Stimulated activated CD4-positive, alpha-beta T cell treated with anti-CD3 and anti-CD28 coated beads, Interleukin-12 subunit alpha, Interleukin-12 subunit beta, amount 100 ng/mL, for 4 hours (primary cell): ENCODE measurements around the gene MOCS3.
A peak's percentile ranks its signal among the peaks of the same experiment; 100 is the strongest.

ENCODE experiments used
- DNase-seq: peaks from one replicate; pipeline ENCODE4 v3.0.0-alpha.2; 2020

The MOCS3 gene

DNA sequence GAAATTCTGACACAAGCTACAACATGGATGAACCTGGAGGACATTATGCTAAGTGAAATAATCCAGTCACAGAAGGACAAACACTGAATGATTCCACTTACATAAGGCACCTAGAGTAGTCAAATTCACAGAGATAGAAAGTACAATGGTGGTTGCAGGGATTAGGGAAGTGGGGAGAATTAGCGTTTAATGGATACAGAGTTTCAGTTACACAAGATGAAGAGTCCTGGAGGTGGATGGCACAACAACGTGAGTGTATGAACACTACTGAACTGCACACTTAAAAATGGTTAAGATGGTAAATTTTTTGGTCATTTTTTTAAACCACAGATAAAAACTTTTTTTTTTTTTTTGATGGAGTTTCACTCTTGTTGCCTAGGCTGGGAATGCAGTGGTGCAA lies 24.7 kb downstream of the MOCS3 start:
- no peak for DNase-seq

DNA sequence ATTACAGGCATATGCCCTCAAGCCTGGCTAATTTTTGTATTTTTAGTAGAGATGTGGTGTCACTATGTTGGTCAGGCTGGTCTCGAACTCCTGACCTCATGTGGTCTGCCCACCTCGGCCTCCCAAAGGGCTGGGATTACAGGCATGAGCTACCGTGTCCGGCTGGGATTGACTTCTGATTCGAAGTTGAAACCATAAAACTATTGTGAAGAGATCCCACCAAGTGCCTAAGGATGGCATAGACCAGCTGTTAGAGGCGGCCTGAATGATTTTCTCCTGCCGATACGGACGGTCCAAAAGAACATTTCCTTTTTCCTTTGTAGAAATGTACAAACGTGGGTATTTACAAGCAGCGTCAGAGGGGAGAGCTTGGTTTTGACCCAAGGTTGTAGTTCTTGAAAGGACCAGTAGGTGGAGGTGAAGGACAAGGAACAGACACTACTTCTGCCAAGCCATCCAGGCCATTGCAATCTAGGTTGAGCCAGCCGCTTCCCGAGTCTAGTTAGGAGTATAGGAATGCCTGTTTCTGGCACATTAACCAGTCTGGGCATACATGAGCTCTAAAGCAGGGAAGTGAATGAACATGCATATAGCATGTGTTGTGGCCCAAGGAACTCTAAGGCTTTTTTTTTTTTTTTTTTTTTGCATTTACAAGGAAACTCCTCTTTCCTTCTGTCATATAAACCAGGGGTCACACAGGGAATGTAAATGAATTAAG lies 29.0 kb downstream of the MOCS3 start:
- DNase-seq: peak; percentile 48

DNA sequence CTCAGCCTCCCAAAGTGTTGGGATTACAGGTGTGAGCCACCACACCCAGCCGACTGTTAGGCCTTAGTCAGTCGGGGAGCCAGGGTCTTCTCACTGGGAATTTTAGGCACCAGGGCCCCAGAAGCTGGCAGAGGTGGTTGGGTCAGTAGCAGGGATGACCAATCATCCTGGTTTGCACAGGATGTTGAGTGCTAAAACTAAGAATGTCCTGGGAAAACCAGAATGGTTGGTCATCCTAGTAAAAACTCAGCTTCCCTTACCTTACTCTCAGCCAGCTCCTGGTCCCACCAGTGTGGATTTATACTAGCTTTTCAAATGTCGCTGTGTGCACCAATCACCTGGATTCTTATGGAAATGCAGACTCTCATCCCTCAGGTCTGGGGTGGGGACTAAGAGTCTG lies 32.5 kb downstream of the MOCS3 start:
- DNase-seq: no peak

DNA sequence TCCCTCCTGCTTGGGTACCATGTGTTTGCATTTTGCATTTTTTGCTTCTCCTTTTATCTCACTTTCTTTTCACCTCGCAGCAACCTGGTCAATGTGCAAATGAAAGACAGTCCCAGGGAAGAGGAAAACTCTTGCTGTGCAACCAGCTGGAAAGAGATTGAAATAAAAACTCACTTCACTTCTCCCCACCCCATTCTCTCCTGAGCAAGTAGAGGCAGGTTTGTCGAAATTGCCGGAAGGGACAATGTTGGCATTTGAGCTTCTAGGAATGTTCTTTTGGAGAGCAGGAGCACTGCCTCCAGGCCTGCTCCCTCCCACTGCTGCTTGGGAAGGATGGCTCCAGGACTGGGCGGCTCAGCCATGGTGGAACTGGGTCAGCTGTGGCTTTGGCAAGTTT lies 33.7 kb downstream of the MOCS3 start:
- no peak for DNase-seq

DNA sequence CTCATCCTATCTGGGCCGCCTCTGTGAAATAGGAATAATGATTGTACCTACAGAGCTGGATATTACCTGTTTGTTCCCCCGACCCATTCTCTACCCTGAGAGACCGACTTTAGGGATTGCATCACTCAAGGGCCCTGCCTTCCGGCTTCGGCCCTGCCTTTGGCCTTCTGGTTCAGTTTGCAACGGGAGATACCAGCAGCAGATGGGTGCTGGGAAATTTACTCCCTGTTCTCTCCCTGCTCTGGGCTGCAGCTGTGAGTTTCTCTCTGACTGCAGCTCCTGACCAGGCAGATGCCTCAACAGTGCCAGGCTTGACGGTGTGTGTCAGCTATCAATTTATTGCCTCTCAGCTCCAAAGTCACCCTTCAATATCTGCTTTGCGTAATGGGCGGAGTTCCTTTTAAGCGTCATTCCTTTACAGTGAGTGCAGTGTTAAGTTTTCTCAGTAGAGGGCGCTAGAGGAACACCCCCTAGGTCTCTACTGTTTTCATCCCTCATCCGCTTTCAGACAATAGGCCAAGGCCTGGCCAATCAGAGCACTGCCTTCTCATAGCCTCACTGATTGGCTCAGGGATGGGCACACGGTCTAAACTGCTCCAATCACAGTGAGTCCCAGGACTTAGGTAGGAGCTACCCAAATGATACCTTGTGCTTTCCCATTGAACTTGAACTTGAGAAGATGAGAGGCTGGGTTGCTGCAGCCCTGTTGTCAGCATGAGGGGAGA lies 34.3 kb downstream of the MOCS3 start:
- peak; percentile 7 for DNase-seq

DNA sequence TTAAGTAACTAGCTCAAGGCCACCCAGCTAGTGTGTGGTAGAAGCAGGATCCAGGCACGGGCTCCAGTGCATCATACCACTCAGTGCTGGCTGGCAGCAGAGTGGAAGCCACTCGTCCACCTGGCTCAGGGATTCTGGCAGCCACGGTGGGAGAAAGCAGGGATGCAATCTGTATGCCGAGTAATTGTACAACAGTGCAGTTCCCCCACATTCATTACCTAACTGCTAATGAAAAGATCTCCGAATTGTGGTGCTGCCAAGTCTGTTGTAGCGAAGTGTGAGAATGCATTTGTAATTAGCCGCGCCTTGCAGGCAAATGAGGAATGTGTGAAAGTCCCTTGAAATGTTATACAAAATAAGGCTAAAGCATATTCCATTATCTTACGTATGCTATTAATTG lies 35.3 kb downstream of the MOCS3 start:
- no peak for DNase-seq

DNA sequence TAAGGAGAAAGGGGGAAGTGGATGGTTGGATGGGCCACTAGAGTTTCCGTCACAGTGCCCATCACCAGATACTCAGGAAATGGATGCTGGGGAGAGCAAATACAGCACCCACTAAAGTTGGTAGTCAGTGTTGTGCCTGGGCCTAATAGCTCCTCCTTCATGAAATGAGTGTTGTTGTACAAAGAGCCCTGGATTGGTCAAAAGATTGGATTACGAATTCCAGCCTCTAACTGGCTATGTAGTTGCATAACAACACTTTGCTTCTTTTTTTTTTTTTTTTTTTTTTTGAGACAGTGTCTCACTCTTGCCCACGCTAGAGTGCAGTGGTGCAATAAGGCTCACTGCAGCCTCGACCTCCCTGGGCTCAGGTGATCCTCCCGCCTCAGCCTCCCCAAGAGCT lies 36.9 kb downstream of the MOCS3 start:
- DNase-seq: no peak

DNA sequence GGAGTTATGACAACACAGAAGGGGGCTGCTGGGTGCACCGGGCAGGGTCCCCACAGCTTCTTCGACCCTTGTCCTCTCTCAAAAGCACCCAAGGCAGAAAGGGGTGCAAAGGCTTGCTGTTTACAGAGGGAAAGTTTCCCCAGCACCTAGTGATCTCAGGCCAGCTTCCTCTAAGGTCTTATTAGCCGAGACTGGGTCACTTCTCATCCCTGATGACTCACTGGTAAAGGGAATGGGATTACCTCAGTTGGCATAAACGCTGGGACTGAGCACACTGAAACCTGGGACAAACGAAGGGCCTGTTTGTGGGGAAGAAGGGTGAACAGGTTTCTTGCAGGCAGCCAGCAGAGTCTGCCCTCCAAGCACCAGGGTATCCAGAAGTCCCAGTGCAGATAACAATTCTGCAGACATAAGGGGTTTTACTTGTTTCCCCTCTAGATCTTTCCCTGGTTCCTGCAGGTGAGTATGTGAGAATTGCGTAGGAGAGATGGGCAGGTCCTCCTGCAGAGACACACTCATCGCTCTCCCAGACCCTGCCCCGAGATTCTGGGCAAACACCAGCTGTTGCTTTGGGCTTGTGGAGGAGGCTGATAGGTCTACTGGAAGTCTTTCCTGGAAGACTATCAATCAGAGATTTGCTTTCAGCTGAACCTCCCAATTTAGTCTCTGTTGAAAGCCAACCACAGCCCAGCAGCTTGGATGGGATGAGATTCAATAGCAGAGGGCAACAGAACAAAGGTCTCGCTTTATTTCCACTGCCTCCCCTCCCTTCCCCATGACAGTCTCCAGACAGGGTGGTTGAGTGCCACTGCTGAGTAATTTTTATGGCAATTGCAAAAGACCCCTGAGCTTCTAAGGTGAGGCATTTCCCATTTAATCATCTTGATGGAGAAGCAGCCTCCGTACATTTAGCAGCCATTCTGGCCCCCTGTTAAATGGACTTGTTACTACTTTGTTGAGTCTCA lies 38.6 kb downstream of the MOCS3 start:
- DNase-seq: no peak

DNA sequence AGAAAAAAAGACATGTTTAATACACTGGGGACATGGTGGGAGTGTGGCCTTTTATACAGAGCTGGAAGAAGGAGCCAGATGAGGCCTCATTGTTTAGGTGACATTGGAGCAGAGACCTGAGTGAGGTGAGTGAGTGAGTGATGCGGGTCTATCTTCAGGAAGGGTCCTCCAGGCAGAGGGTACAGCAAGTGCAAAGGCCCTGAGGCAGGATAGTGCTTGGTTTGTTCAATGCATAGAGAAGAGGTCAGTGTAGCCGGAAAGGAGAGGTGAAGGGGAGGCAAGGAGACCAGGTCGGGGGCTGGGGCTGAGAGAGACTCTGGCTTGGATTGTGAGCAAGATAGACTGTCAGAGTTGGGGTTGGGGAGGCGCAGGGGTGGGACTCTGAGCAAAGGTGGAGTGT lies 40.7 kb downstream of the MOCS3 start:
- no peak for DNase-seq

DNA sequence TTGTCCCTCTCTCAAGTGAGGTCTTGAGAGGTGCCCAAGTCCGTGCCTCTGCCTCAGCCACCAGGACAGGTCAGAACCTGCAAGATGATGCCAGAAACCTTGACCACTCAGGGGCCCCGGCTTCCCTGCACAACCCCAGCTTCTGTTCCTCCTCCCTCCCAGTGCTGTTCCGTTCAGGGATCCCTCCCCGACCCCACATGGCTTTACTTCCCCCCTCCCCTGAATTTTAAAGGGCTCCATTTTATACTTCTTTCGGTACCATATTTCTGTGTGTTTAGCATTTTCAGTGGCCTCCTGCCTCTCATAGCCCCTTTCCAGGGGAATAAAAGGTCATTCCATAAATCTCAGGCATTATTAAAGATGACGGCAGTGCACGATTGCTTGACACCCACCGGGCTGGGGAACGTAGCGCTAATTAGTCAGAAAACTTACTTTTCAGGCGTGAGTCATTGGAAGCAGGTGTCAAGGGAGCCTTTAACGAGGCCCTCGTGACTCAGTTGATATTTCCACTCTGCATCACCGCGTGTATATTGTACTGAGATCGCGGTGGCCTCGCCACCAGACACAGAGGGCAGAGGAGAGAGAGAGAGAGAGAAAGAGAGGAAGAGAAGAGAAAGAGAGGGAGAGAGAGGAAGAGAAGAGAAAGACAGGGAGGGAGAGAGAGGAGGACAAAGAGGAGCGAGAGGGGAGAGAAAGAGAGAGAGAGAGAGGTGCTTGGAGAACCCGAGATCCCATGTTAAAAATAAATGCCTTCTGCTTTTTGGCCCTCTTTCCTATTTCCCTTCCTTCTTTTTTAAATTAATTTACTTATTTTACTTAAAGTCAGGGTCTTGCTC lies 43.0 kb downstream of the MOCS3 start:
- no peak for DNase-seq

DNA sequence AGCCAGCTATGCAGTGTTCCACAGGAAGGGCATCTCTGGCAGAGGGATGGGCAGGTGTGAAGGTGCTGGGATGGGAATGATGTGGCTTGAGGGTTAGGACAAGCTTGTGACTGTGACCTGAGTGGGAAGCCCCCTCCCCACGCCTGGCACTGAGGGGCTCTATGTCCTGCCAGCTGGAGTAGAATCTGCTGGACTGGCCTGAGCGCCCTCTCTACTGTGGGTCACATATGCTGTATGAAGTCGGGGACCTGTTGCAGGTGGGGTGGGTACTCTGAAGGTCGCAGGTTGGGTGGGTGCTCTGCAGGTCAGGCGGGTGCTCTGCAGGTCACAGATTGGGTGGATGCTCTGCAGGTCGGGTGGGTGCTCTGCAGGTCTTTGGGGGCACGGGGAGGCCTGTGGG lies 44.0 kb downstream of the MOCS3 start:
- DNase-seq: no peak

DNA sequence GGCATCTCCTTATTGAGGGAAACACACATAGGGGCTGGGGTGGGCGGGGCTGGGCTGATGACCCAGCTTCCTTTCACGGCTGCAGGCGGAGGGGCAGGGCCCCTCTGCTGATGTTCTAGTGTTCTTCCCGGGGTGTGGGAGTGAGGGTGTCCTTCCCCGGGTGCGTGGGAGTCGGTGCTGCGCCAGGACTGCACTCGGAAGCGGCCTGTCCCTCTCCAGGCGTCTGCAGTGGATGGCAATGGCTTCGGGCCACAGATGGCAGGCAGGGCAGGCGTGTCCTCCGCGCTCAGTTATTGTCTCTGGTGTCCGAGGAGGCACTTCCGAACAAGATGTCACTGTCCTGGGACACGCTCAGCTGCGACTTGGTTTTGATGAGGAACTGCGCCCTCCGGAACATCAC lies 45.1 kb downstream of the MOCS3 start:
- no peak for DNase-seq

DNA sequence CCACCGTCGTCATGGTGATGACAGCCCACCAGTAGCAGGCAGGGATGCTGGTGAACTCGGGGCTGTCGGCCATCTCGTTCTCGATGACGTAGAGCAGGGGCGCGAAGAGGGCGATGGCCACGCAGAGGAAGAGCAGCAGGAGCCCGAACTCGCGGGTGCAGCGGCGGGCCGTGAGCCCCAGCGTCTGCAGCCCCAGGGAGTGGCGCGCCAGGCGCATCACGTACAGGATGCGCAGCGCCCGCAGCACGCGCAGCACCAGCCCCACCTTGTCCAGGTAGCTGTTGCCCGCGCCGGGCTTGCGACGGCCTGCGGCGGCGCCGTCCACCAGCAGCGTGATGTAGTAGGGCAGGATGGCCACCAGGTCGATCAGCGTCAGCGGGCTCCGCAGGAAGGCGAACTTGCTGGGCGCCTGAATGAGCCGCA lies 45.7 kb downstream of the MOCS3 start:
- no peak for DNase-seq

DNA sequence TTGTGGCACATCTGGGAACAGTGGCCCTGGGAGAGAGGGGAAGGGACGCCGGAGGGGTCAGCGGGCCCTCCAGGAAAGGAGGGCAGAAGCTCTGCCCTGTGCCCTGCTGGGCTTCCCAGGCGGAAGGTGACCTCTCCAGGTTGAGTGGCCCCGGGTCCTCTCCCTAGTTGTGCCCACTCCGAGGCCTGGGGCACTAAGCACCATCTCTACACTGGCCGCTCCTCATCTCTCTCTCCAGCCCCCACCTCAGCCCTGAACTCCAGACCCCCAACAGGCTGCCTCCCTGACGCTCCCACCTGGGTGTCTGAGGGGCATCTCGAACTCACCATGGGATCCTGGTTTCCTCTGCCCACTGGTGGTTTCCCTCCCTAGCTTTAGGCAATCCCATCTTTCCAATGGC lies 46.2 kb downstream of the MOCS3 start:
- no peak for DNase-seq

DNA sequence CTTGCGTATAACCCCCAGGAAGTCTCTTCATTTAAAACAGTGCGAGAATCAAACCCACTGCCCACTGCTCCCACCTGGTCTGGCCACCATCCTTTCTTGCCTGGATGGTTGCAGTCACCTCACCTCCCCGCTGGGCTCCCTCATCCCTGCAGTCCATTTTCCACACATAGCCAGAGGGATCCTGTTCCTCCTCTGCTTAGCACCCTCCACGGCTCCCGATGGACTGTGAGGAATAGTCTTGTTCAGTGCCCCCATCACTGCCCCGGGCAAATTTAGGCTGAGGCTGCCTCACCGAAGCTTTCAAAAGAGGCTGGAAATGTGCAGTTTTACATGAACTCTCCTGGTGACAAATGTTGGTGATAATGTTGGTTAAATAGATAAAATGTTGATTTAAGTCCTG lies 46.6 kb downstream of the MOCS3 start:
- no peak for DNase-seq

DNA sequence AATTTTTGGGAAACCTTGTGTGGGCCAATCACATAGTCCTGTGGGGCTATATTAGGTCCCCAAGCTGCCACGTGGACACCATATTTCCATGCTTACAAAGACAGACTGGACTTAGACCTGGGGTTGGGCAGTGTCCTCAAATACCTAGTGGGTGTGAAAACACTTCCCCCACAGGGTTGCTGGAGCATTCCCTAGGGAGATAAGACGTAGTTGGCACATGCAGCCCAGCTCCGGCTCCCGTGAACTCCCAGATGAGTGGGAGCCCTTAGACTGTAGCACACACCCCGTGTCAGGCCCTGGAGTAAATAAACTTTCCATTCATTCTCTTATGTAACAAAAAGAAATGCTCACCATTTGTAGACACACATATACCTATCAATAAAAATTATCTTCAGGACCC lies 50.1 kb downstream of the MOCS3 start:
- no peak for DNase-seq

DNA sequence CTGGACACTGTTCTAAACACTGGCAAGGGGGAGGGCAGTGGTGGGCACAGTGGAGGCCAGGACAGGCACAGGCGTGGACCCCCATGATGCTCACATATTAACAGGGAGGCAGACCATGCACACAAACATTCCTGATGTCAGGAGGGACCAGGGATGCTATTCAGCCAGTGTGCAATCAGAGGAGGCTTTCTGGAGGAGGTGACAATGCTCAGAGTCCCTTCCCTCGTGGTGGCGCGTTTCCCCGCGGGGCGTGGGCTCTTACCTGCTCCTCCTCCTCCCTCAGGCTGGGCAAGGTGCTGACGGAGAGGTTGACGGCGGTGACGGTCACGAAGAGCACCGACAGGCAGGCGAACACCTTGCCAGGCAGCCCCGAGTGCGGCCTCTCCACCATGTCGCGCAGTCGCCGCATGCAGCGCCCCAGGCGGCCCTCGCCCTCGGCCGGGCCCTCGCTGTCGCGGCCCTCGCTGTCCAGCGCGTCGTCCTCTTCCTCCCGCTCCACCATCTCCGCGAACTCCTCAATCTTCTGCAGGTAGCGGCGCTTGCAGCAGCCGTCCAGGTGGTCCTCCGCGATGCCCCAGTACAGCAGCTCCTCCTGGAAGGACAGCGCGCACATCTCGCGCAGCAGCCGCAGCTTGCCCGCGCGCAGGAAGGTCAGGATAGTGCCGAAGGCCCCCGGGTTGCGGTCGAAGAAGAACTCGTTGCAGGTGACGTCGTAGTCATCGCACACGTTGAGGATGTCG lies 50.9 kb downstream of the MOCS3 start:
- no peak for DNase-seq

DNA sequence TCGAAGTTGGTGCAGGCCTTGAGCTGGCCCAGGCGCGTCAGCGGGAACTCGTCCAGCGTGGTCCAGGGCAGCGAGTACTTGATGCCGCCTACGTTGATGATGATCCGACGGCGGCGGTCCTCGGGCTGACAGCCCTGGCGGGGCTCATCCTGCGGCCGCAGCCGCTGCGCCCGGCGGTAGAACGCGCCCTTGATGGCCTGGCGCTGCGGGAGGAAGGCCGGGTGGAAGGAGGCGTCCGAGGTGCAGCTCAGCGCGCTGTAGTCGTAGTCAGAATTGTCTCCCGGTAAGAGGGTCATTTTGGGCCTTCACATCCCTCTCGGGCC lies 51.4 kb downstream of the MOCS3 start:
- no peak for DNase-seq

DNA sequence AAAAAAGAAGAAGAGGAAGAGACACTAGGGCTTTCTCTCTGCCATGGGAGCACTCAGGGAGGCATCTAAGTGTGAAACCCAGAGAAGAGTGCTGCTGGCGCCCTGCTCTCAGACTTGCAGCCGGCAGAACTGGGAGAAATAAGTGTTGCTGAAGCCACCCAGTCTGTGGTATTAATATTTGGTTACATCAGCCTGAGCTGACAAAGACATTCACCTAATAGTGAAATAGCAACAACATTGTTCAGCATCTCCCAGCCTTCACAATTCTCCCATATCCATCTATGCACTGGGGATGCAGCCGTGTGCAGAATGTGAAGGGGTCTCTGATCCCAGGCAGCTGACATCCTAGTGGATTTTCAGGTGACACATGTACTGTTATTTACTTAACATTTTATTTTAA lies 52.3 kb downstream of the MOCS3 start:
- no peak for DNase-seq

DNA sequence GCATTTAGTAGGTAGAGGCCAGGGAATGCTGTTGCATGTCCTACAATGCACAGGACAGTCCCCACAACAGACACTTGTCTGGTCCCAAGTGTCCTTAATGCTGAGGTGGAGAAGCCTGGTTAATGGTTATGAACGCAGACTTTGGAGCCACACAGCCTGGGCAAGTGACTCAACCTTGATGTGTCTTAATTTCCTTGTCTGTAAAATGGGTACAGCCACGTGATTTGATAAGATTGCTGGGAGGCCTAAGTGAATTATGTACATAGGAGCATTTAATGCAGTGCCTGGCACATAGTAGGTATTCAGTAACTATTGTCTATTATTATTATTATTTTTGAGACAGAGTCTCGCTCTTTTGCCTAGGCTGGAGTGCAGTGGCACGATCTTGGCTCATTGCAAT lies 52.9 kb downstream of the MOCS3 start:
- DNase-seq: no peak

DNA sequence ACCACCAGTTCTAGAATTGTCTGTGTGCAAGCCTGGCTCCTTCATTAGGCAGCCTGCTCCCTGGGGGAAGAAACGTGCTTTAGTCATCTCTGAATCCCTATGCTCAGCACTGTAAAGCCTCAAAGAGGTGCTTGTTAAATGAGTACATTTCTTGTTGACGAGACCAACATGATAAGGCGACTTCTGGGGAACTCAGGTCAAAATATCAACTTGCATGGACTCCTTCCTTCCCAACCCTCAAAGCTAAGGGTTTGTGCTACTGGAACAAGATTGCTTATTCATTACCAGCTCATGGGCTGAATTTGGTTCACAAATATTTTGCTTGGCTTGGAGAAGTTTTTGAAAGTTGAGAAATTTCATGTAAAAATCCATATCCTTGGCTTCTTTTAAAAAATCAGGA lies 53.7 kb downstream of the MOCS3 start:
- no peak for DNase-seq
